Endothelial cell (in vitro differentiated cells): ENCODE data around the gene KLHL34. TPM values are rescaled to one million over a fixed set of nuclear protein-coding genes. Genes with fewer than 3 reads are reported as not detected.

Experiments
- DNase-seq: peaks from one replicate; pipeline ENCODE4 v3.0.0; 2021; ENCODE audit warnings: low spot score
- H3K27ac Mint-ChIP-seq: one replicate; pipeline ENCODE4 v1.8.0; 2021; ENCODE audit warnings: mixed read lengths, inconsistent platforms; ENCODE audit not compliant: unreplicated experiment
- H3K27me3 Mint-ChIP-seq: one replicate; pipeline ENCODE4 v1.8.0; 2021; ENCODE audit warnings: mild to moderate bottlenecking, moderate library complexity, mixed read lengths, inconsistent platforms; ENCODE audit not compliant: unreplicated experiment
- H3K36me3 Mint-ChIP-seq: one replicate; pipeline ENCODE4 v1.8.0; 2021; ENCODE audit warnings: mild to moderate bottlenecking, low read depth, mixed read lengths, inconsistent platforms; ENCODE audit not compliant: unreplicated experiment
- H3K4me1 Mint-ChIP-seq: one replicate; pipeline ENCODE4 v1.8.0; 2021; ENCODE audit warnings: mild to moderate bottlenecking, mixed read lengths, inconsistent platforms; ENCODE audit not compliant: unreplicated experiment
- H3K4me3 Mint-ChIP-seq: one replicate; pipeline ENCODE4 v1.8.0; 2021; ENCODE audit warnings: mild to moderate bottlenecking, mixed read lengths, inconsistent platforms; ENCODE audit not compliant: unreplicated experiment
- H3K9me3 Mint-ChIP-seq: one replicate; pipeline ENCODE4 v1.8.0; 2021; ENCODE audit warnings: mixed read lengths, inconsistent platforms; ENCODE audit not compliant: unreplicated experiment
- CTCF ChIP-seq: fragments of 200-600 bp; sonication (generic); IDR thresholded peaks from one replicate; pipeline ENCODE4 v1.5.0; 2021; ENCODE audit warnings: antibody characterized with exemption; ENCODE audit not compliant: unreplicated experiment
- total RNA-seq: library from RNA; stranded (reverse); fragmentation: NEBNext Ultra II Directional; extraction: Animal tissue kit (Norgen Biotek cat#: 25700); gene quantifications from one replicate; pipeline ENCODE4 v1.2.1, GENCODE V29; 2021; ENCODE audit not compliant: unreplicated experiment

The KLHL34 gene
- total RNA-seq, 1 donor from 2014 or later: not detected

GRCh38 chrX:21699136-21699535 lies 41.0 kb upstream of the KLHL34 start:
- Mint-ChIP-seq H3K36me3 (no peaks in the 10 kb centered on the region), H3K27ac (no peak overlapping the region), H3K9me3 (no peaks in the 10 kb centered on the region), H3K27me3 (no peaks in the 10 kb centered on the region), H3K4me1 (no peaks in the 10 kb centered on the region), H3K4me3 (no peak overlapping the region)
- DNase-seq: no peak
- no peak for TF ChIP-seq CTCF

GRCh38 chrX:21698272-21698671 lies 40.1 kb upstream of the KLHL34 start:
- no peak for DNase-seq
- Mint-ChIP-seq H3K27me3 (no peaks in the 10 kb centered on the region), H3K36me3 (no peaks in the 10 kb centered on the region), H3K9me3 (no peaks in the 10 kb centered on the region), H3K4me3 (no peak overlapping the region), H3K27ac (no peak overlapping the region), H3K4me1 (no peaks in the 10 kb centered on the region)
- TF ChIP-seq CTCF: no peak

- no peak for TF ChIP-seq CTCF
- DNase-seq: no peak
- Mint-ChIP-seq H3K4me1 (no peaks in the 10 kb centered on the region), H3K4me3 (no peak overlapping the region), H3K27me3 (no peaks in the 10 kb centered on the region), H3K9me3 (no peaks in the 10 kb centered on the region), H3K27ac (no peak overlapping the region), H3K36me3 (no peaks in the 10 kb centered on the region)
Measured at GRCh38 chrX:21691512-21692018, 33.4 kb upstream of the KLHL34 start.

- no peaks in the 10 kb centered on the region for H3K36me3 Mint-ChIP-seq
- no peak for TF ChIP-seq CTCF
- no peaks in the 10 kb centered on the region for H3K27me3 Mint-ChIP-seq
- H3K27ac Mint-ChIP-seq: no peak overlapping the region
- H3K4me3 Mint-ChIP-seq: no peak overlapping the region
- DNase-seq: no peak
- H3K4me1 Mint-ChIP-seq: no peaks in the 10 kb centered on the region
- H3K9me3 Mint-ChIP-seq: no peaks in the 10 kb centered on the region
Measured at GRCh38 chrX:21683941-21684340, 25.8 kb upstream of the KLHL34 start.

GRCh38 chrX:21678048-21678612 lies 20.0 kb upstream of the KLHL34 start:
- no peak for TF ChIP-seq CTCF
- no peak for DNase-seq
- Mint-ChIP-seq H3K36me3 (no peaks in the 10 kb centered on the region), H3K27me3 (no peaks in the 10 kb centered on the region), H3K4me1 (no peaks in the 10 kb centered on the region), H3K4me3 (no peak overlapping the region), H3K9me3 (no peaks in the 10 kb centered on the region), H3K27ac (no peak overlapping the region)
